ENCODE measurements around the gene TP53BP2.
A peak's percentile ranks its signal among the peaks of the same experiment; 100 is the strongest.

The TP53BP2 gene

GRCh38 chr1:223792046-223792445, 53.7 kb downstream of the TP53BP2 start:
- no peak for DNase-seq

GRCh38 chr1:223788746-223789415, 56.9 kb downstream of the TP53BP2 start:
- no peak for DNase-seq

GRCh38 chr1:223785808-223786207, 59.9 kb downstream of the TP53BP2 start:
- DNase-seq = no peak

GRCh38 chr1:223784541-223784940, 61.2 kb downstream of the TP53BP2 start:
- DNase-seq = no peak

- no peak for DNase-seq
These were observed 62.1 kb downstream of the TP53BP2 start for GRCh38 chr1:223783676-223784075.

GRCh38 chr1:223780949-223781348, 64.8 kb downstream of the TP53BP2 start:
- DNase-seq = no peak

GRCh38 chr1:223780318-223780717, 65.4 kb downstream of the TP53BP2 start:
- no peak for DNase-seq

GRCh38 chr1:223776826-223777454, 68.8 kb downstream of the TP53BP2 start:
- DNase-seq = no peak

GRCh38 chr1:223776075-223776814, 69.5 kb downstream of the TP53BP2 start:
- DNase-seq = peak; percentile 6 to 37

- DNase-seq = no peak
These were observed 70.1 kb downstream of the TP53BP2 start for GRCh38 chr1:223775711-223776074.

GRCh38 chr1:223775054-223775453, 70.7 kb downstream of the TP53BP2 start:
- DNase-seq = no peak

GRCh38 chr1:223774134-223774814, 71.5 kb downstream of the TP53BP2 start:
- DNase-seq = no peak

- DNase-seq = no peak
These were observed 73.0 kb downstream of the TP53BP2 start for GRCh38 chr1:223772771-223773160.

- DNase-seq = no peak
These were observed 73.7 kb downstream of the TP53BP2 start for GRCh38 chr1:223771814-223772770.

- no peak for DNase-seq
These were observed 74.3 kb downstream of the TP53BP2 start for GRCh38 chr1:223771469-223771813.

- no peak for DNase-seq
These were observed 75.0 kb downstream of the TP53BP2 start for GRCh38 chr1:223770621-223771315.

GRCh38 chr1:223765719-223766340, 79.9 kb downstream of the TP53BP2 start:
- DNase-seq = no peak

- DNase-seq = no peak
These were observed 80.6 kb downstream of the TP53BP2 start for GRCh38 chr1:223765036-223765718.

- no peak for DNase-seq
These were observed 81.9 kb downstream of the TP53BP2 start for GRCh38 chr1:223763881-223764280.

GRCh38 chr1:223763251-223763650, 82.5 kb downstream of the TP53BP2 start:
- no peak for DNase-seq
